ENCODE results near the gene VWA3A. TPM values are rescaled to one million over a fixed set of nuclear protein-coding genes. Genes with fewer than 3 reads are reported as not detected.

Gene VWA3A
- total RNA-seq, 3 donors from 2014 or later (not counting 1 experiment from before 2014, with no cell fraction given): 0.28 to 0.39 (median 0.35) TPM

DNA sequence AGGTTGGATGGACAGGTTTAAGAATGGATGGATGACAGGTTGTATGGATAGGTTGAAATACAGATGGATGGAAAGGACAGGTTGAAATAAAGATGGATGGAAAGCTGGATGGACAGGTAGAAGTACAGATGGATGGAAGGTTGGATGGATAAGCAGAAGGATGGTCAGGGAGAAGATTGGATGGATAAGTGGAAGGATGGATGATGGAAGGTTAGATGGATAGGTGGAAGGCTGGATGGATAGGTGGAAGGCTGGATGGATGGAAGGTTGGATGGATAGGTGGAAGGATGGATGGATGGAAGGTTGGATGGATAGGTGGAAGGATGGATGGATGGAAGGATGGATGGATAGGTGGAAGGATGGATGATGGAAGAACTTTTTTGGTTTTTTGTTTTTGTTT lies 69.1 kb downstream of the VWA3A start:
- peaks cover 0 to 6% of the 10 kb centered on the region in 2 donors for H3K27me3 Mint-ChIP-seq (ENCODE audit: low read depth in 2 of 2)
- H3K4me3 ChIP-seq (ENCODE audit: low read length): no peak overlapping the region
- no peaks in the 10 kb centered on the region for H3K9me3 ChIP-seq (ENCODE audit: control insufficient read depth, insufficient read depth, low read length)
- H3K9me3 Mint-ChIP-seq: peaks cover 0 to 4% of the 10 kb centered on the region in 2 donors
- H3K4me1 ChIP-seq (ENCODE audit: control insufficient read depth, insufficient read depth, low read length): peaks cover 3% of the 10 kb centered on the region
- H3K4me1 Mint-ChIP-seq: peaks cover 0 to 6% of the 10 kb centered on the region in 2 donors
- H3K4me3 Mint-ChIP-seq: no peak overlapping the region
- no peaks in the 10 kb centered on the region for H3K36me3 ChIP-seq (ENCODE audit: control insufficient read depth, insufficient read depth, low read length)
- DNase-seq (no peak), ATAC-seq (no peak)
- no peak overlapping the region for H3K27ac ChIP-seq (ENCODE audit: low read length)
- H3K27ac Mint-ChIP-seq: no peak overlapping the region
- TF ChIP-seq, protein P1, sequence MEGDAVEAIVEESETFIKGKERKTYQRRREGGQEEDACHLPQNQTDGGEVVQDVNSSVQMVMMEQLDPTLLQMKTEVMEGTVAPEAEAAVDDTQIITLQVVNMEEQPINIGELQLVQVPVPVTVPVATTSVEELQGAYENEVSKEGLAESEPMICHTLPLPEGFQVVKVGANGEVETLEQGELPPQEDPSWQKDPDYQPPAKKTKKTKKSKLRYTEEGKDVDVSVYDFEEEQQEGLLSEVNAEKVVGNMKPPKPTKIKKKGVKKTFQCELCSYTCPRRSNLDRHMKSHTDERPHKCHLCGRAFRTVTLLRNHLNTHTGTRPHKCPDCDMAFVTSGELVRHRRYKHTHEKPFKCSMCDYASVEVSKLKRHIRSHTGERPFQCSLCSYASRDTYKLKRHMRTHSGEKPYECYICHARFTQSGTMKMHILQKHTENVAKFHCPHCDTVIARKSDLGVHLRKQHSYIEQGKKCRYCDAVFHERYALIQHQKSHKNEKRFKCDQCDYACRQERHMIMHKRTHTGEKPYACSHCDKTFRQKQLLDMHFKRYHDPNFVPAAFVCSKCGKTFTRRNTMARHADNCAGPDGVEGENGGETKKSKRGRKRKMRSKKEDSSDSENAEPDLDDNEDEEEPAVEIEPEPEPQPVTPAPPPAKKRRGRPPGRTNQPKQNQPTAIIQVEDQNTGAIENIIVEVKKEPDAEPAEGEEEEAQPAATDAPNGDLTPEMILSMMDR (IDR thresholded peaks at IDR 0.05): no peak
- intact Hi-C loops (cut with micrococcal nuclease): no loop called here
- no peaks in the 10 kb centered on the region for H3K36me3 Mint-ChIP-seq
- H3K27me3 ChIP-seq (ENCODE audit: control insufficient read depth, insufficient read depth, low read length): peaks cover 3% of the 10 kb centered on the region

DNA sequence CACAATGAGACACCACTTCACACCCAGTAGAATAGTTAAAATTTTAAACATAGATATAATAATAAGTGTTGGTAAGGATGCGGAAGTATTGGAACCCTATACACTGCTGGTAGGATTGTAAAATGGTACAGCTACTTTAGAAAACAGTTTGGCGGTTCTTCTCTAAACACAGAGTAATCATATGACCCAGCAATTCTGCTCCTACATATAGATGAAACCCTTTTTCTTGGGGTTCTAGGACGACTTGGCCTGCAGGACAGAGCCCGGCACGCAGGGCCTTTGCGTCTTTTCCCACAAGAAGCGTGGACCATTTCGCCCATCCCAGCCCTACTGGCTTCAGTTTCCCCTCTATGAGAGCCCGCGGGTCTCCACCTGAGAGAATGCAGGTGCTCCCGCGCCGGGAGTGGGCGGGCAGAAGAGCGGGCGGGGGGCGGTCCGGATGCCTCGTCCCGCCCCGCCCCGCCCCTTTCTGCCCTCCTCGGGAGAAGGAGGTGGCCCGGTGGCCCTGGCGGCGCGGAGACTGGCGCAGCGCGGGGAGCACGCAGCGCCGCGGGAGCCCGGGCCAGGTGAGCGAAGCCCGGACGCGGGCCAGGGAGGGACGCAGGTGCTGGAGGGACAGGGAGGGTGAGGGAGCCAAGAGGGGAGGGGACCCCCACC lies 69.8 kb downstream of the VWA3A start, which contains the start of gene SDR42E2:
TSS of gene SDR42E2 (plus strand) at position 508 of the 657 bp plus-strand sequence. CDS start 3,077 bp downstream, outside the sequence.
- TF ChIP-seq, protein P1 (IDR thresholded peaks at IDR 0.05): no peak
- intact Hi-C loops (cut with micrococcal nuclease): no loop called here

DNA sequence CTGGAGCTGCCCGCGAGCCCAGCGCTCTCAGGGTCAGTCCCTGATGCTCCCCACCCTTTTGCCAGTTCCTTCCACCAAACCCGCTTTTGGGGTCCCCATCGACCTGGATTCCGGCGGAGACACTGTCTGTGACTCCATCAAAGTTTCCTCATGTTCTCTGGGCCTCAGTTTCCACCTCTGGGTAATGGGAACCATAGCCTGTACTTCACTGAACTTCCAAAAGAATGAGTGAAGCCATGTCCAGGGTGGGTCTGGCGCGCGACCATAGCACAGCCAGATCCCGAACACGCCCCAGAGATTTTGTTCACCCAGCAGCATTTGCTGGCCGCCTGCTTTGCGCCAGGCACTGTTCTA lies 70.3 kb downstream of the VWA3A start:
- intact Hi-C loops (cut with micrococcal nuclease): no loop called here
- DNase-seq (no peak), ATAC-seq (no peak)
- peaks cover 3% of the 10 kb centered on the region for H3K27me3 ChIP-seq (ENCODE audit: control insufficient read depth, insufficient read depth, low read length)
- no peak overlapping the region for H3K4me3 ChIP-seq (ENCODE audit: low read length)
- Mint-ChIP-seq H3K27me3 (ENCODE audit: low read depth in 2 of 2) (peaks cover 0 to 6% of the 10 kb centered on the region in 2 donors), H3K4me3 (no peak overlapping the region), H3K9me3 (peaks cover 0 to 4% of the 10 kb centered on the region in 2 donors), H3K36me3 (no peaks in the 10 kb centered on the region), H3K4me1 (peaks cover 0 to 6% of the 10 kb centered on the region in 2 donors), H3K27ac (no peak overlapping the region)
- WGBS (ENCODE audit: insufficient coverage): 52% methylated on average over 14 of the region's 14 CpGs
- H3K36me3 ChIP-seq (ENCODE audit: control insufficient read depth, insufficient read depth, low read length): no peaks in the 10 kb centered on the region
- H3K4me1 ChIP-seq (ENCODE audit: control insufficient read depth, insufficient read depth, low read length): peaks cover 3% of the 10 kb centered on the region
- no peaks in the 10 kb centered on the region for H3K9me3 ChIP-seq (ENCODE audit: control insufficient read depth, insufficient read depth, low read length)
- TF ChIP-seq, protein P1 (IDR thresholded peaks at IDR 0.05): no peak
- H3K27ac ChIP-seq (ENCODE audit: low read length): no peak overlapping the region

More for the DNA sequence above, 69.8 kb downstream of the VWA3A start, which contains the start of gene SDR42E2:
- Mint-ChIP-seq H3K36me3 (no peaks in the 10 kb centered on the region), H3K4me1 (peaks cover 0 to 6% of the 10 kb centered on the region in 2 donors), H3K27me3 (ENCODE audit: low read depth in 2 of 2) (peaks cover 0 to 6% of the 10 kb centered on the region in 2 donors), H3K4me3 (peak within 1 kb of the TSS; percentile 43), H3K27ac (no peak within 1 kb of the TSS), H3K9me3 (peaks cover 0 to 4% of the 10 kb centered on the region in 2 donors)
- Histone ChIP-seq H3K36me3 (ENCODE audit: control insufficient read depth, insufficient read depth, low read length) (no peaks in the 10 kb centered on the region), H3K27me3 (ENCODE audit: control insufficient read depth, insufficient read depth, low read length) (peaks cover 3% of the 10 kb centered on the region), H3K4me1 (ENCODE audit: control insufficient read depth, insufficient read depth, low read length) (peaks cover 3% of the 10 kb centered on the region), H3K9me3 (ENCODE audit: control insufficient read depth, insufficient read depth, low read length) (no peaks in the 10 kb centered on the region), H3K4me3 (ENCODE audit: low read length) (no peak within 1 kb of the TSS), H3K27ac (ENCODE audit: low read length) (no peak within 1 kb of the TSS)
- ATAC-seq (peak; percentile 53 to 87 (median 70)), DNase-seq (peak in 1 of 2 donors; percentile 71)
- WGBS (ENCODE audit: insufficient coverage): 5% methylated on average over 39 of the region's 40 CpGs

Data from natural killer cell (primary cell).